IPS DF 6.9 (cell line): ENCODE data around the gene C1QTNF2.
"Not testable (repeated sequence)": the region's sequence is repeated elsewhere in the genome, so short reads cannot be mapped to it uniquely, and the experiment has no call there.

Experiments
- DNase-seq: peaks from one replicate; pipeline ENCODE4 v3.0.0-alpha.2; 2013; ENCODE audit warnings: low read depth, low spot score
- H3K27ac ChIP-seq: one replicate; pipeline ENCODE4 v1.5.1; 2013; ENCODE audit warnings: low read length, control low read depth
- H3K27me3 ChIP-seq: 2 replicates; pipeline ENCODE4 v1.6.1; 2013; ENCODE audit warnings: mild to moderate bottlenecking, low read length; ENCODE audit not compliant: control insufficient read depth, insufficient read depth
- H3K36me3 ChIP-seq: 2 replicates; pipeline ENCODE4 v1.6.1; 2013; ENCODE audit warnings: low read length; ENCODE audit not compliant: control insufficient read depth, insufficient read depth
- H3K4me1 ChIP-seq: 2 replicates; pipeline ENCODE4 v1.6.1; 2013; ENCODE audit warnings: low read length; ENCODE audit not compliant: control insufficient read depth, insufficient read depth
- H3K4me3 ChIP-seq: 2 replicates; pipeline ENCODE4 v1.5.1; 2013; ENCODE audit warnings: mild to moderate bottlenecking, low read length
- H3K9me3 ChIP-seq: 2 replicates; pipeline ENCODE4 v1.6.1; 2013; ENCODE audit warnings: low read length, inconsistent platforms; ENCODE audit not compliant: control insufficient read depth, insufficient read depth
- WGBS: extraction: QIAGEN DNeasy Blood & Tissue Kit; methylation state at CpG from one replicate; pipeline ENCODE4 v1.1.7; 2013; ENCODE audit warnings: mixed read lengths, missing lambda C conversion rate; ENCODE audit not compliant: insufficient read length, insufficient coverage; 5-methylcytosine and 5-hydroxymethylcytosine counted together

C1QTNF2 gene

GRCh38 chr5:160348080-160348479, 22.3 kb downstream of the C1QTNF2 start:
- no peak for DNase-seq
- H3K4me3 ChIP-seq, result no peak overlapping the region
- H3K4me1 ChIP-seq, result peaks cover 2% of the 10 kb centered on the region; the same call in 1 of the 2 replicates
- no peaks in the 10 kb centered on the region for H3K36me3 ChIP-seq
- no peak overlapping the region for H3K27ac ChIP-seq
- no peaks in the 10 kb centered on the region for H3K27me3 ChIP-seq
- WGBS, result no CpG with 5 or more reads among the region's 11 CpGs
- H3K9me3 ChIP-seq, result no peaks in the 10 kb centered on the region

- Histone ChIP-seq H3K36me3 (no peaks in the 10 kb centered on the region), H3K4me3 (no peak overlapping the region), H3K27me3 (no peaks in the 10 kb centered on the region), H3K4me1 (peaks cover 2% of the 10 kb centered on the region; the same call in 1 of the 2 replicates), H3K9me3 (no peaks in the 10 kb centered on the region), H3K27ac (no peak overlapping the region)
- WGBS, result no CpG with 5 or more reads among the region's 6 CpGs
- DNase-seq, result no peak
These were observed 23.0 kb downstream of the C1QTNF2 start for GRCh38 chr5:160347448-160347847.

GRCh38 chr5:160342413-160342941, 27.9 kb downstream of the C1QTNF2 start:
- no peak overlapping the region for H3K27ac ChIP-seq
- DNase-seq, result no peak
- no CpG with 5 or more reads among the region's 4 CpGs for WGBS
- H3K9me3 ChIP-seq, result no peaks in the 10 kb centered on the region
- no peaks in the 10 kb centered on the region for H3K27me3 ChIP-seq
- H3K4me3 ChIP-seq, result no peak overlapping the region
- H3K4me1 ChIP-seq, result peaks cover 2% of the 10 kb centered on the region; the same call in 1 of the 2 replicates
- no peaks in the 10 kb centered on the region for H3K36me3 ChIP-seq

- H3K27ac ChIP-seq, result no peak overlapping the region
- no peak overlapping the region for H3K4me3 ChIP-seq
- H3K36me3 ChIP-seq, result no peaks in the 10 kb centered on the region
- no peaks in the 10 kb centered on the region for H3K9me3 ChIP-seq
- H3K27me3 ChIP-seq, result no peaks in the 10 kb centered on the region
- WGBS, result no CpG with 5 or more reads among the region's 6 CpGs
- no peak for DNase-seq
- peaks cover 2% of the 10 kb centered on the region; the same call in 1 of the 2 replicates for H3K4me1 ChIP-seq
These were observed 29.0 kb downstream of the C1QTNF2 start for GRCh38 chr5:160341309-160341870.

- H3K36me3 ChIP-seq, H3K27ac ChIP-seq, DNase-seq, H3K27me3 ChIP-seq, H3K4me3 ChIP-seq, H3K4me1 ChIP-seq, H3K9me3 ChIP-seq: not testable (repeated sequence)
These were observed 29.9 kb downstream of the C1QTNF2 start for GRCh38 chr5:160340513-160340912.

- no peak for DNase-seq
- WGBS, result 100% methylated on average over 1 of the region's 10 CpGs
- H3K27ac ChIP-seq, result no peak overlapping the region
- no peak overlapping the region for H3K4me3 ChIP-seq
- no peaks in the 10 kb centered on the region for H3K27me3 ChIP-seq
- no peaks in the 10 kb centered on the region for H3K9me3 ChIP-seq
- no peaks in the 10 kb centered on the region for H3K4me1 ChIP-seq
- H3K36me3 ChIP-seq, result no peaks in the 10 kb centered on the region
These were observed 30.9 kb downstream of the C1QTNF2 start for GRCh38 chr5:160339406-160340130.

GRCh38 chr5:160334716-160335115, 35.7 kb downstream of the C1QTNF2 start:
- H3K27ac ChIP-seq, H3K9me3 ChIP-seq, H3K4me1 ChIP-seq, H3K4me3 ChIP-seq, H3K27me3 ChIP-seq, H3K36me3 ChIP-seq, DNase-seq: not testable (repeated sequence)
- WGBS, result no CpG with 5 or more reads among the region's 3 CpGs

- no peaks in the 10 kb centered on the region for H3K4me1 ChIP-seq
- no CpG with 5 or more reads among the region's 3 CpGs for WGBS
- no peaks in the 10 kb centered on the region for H3K9me3 ChIP-seq
- no peaks in the 10 kb centered on the region for H3K36me3 ChIP-seq
- no peak overlapping the region for H3K27ac ChIP-seq
- DNase-seq, result no peak
- H3K27me3 ChIP-seq, result no peaks in the 10 kb centered on the region
- H3K4me3 ChIP-seq, result no peak overlapping the region
These were observed 36.7 kb downstream of the C1QTNF2 start for GRCh38 chr5:160333721-160334120.

- Histone ChIP-seq H3K27me3 (no peaks in the 10 kb centered on the region), H3K4me1 (no peaks in the 10 kb centered on the region), H3K36me3 (no peaks in the 10 kb centered on the region), H3K4me3 (no peak overlapping the region), H3K27ac (no peak overlapping the region), H3K9me3 (no peaks in the 10 kb centered on the region)
- DNase-seq, result no peak
- WGBS, result no CpG with 5 or more reads among the region's 4 CpGs
These were observed 40.2 kb downstream of the C1QTNF2 start for GRCh38 chr5:160330212-160330611.

- H3K9me3 ChIP-seq, result no peaks in the 10 kb centered on the region
- WGBS, result no CpG with 5 or more reads among the region's 6 CpGs
- no peak overlapping the region for H3K27ac ChIP-seq
- no peaks in the 10 kb centered on the region for H3K4me1 ChIP-seq
- no peak for DNase-seq
- no peaks in the 10 kb centered on the region for H3K36me3 ChIP-seq
- H3K4me3 ChIP-seq, result no peak overlapping the region
- no peaks in the 10 kb centered on the region for H3K27me3 ChIP-seq
These were observed 42.6 kb downstream of the C1QTNF2 start for GRCh38 chr5:160327818-160328217.

GRCh38 chr5:160326981-160327380, 43.4 kb downstream of the C1QTNF2 start:
- H3K27me3 ChIP-seq, result no peaks in the 10 kb centered on the region
- no peaks in the 10 kb centered on the region for H3K36me3 ChIP-seq
- H3K27ac ChIP-seq, result no peak overlapping the region
- no peak overlapping the region for H3K4me3 ChIP-seq
- no peaks in the 10 kb centered on the region for H3K4me1 ChIP-seq
- H3K9me3 ChIP-seq, result no peaks in the 10 kb centered on the region
- no CpG with 5 or more reads among the region's 2 CpGs for WGBS
- no peak for DNase-seq
